ENCODE data around the gene APOD. TPM values are rescaled to one million over a fixed set of nuclear protein-coding genes. Genes with fewer than 3 reads are reported as not detected.
"Not testable (repeated sequence)": the region's sequence is repeated elsewhere in the genome, so short reads cannot be mapped to it uniquely, and the experiment has no call there.

The APOD gene
- total and polyA plus RNA-seq, 4 donors, result 6.4 to 596 (median 159) TPM

DNA sequence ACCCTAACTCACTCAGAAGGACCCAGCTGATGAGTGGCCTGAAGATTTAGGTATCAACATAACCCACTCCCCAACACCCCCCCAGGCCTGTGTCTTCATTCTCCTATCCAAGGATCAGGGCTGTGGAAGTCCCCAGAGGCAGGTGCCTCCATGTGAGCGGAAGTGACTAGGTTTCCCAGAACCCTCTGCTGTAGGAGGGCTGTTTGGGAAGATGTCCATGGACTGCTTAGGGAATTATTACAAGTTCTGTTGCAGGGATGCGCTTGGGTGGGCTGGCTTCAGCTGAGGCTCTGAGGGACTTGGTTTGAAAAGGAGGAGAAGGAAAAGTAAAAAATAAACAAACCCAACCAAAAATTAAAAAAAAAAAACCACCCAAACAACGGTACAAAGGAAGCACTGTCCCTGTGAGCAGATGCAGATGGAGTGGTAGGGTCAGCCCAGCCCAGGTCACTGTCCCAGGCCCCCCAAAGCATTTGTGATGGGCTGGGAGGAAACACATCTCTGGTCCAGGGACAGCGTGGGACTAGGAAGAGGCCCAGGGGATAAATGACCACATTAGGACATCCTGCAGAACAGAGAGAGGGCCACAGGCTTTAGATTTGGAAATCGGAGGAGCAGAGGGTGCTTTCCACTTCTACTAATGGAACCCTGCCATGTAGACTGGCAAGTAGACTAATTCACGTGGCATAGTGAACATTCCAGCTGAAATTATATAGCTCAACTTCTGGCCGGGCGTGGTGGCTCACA, 12.2 kb upstream of the APOD start:
- Histone ChIP-seq H3K9me3 (ENCODE audit: control insufficient read depth, low read length) (no peaks in the 10 kb centered on the region), H3K27ac (ENCODE audit: low read depth in 1 of 2, low read length in 2 of 2) (no peak overlapping the region), H3K4me3 (ENCODE audit: low read length in 2 of 2) (no peak overlapping the region), H3K4me1 (ENCODE audit: control insufficient read depth in 1 of 2, insufficient read depth in 2 of 2, low read length in 2 of 2) (no peaks in the 10 kb centered on the region), H3K27me3 (ENCODE audit: control insufficient read depth in 1 of 2, insufficient read depth in 2 of 2, low read length in 1 of 2) (no peaks in the 10 kb centered on the region), H3K36me3 (ENCODE audit: control insufficient read depth in 1 of 2, insufficient read depth in 2 of 2, low read length in 1 of 2) (no peaks in the 10 kb centered on the region)
- intact Hi-C loops (cut with DNase I), result no loop called here
- DNase-seq (no peak), ATAC-seq (ENCODE audit: low FRiP score) (no peak)
- WGBS, 2 donors, result 63 to 65% methylated on average over 8 of the region's 8 CpGs

DNA sequence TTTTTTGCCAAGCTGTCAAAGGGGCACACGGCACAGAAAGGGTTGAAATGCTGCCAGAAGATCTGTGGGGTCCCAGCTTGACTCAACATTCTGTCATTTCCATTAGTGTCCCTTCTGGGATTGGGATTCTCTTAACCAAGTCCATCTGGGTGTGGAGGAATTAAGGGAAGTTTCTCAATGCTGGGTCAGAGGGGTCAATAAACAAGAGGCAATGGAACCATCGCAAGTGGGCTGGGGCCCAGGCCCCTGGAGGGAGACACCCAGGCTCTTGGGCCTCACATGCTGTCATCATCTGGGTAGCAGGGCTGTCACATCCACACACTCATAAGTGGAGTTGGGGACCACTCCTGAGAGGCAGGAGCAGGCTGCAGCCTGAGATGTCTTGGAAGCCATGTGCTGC, 8.1 kb upstream of the APOD start:
- H3K27me3 ChIP-seq (ENCODE audit: control insufficient read depth in 1 of 2, insufficient read depth in 2 of 2, low read length in 1 of 2), result no peaks in the 10 kb centered on the region
- no peak overlapping the region for H3K4me3 ChIP-seq (ENCODE audit: low read length in 2 of 2)
- ATAC-seq (ENCODE audit: low FRiP score) (peak; percentile 19), DNase-seq (no peak)
- WGBS, 2 donors, result 79 to 82% methylated on average over 2 of the region's 2 CpGs
- no peaks in the 10 kb centered on the region for H3K4me1 ChIP-seq (ENCODE audit: control insufficient read depth in 1 of 2, insufficient read depth in 2 of 2, low read length in 2 of 2)
- no peak overlapping the region for H3K27ac ChIP-seq (ENCODE audit: low read depth in 1 of 2, low read length in 2 of 2)
- intact Hi-C loops (cut with DNase I), result no loop called here
- H3K36me3 ChIP-seq (ENCODE audit: control insufficient read depth in 1 of 2, insufficient read depth in 2 of 2, low read length in 1 of 2), result no peaks in the 10 kb centered on the region
- peaks cover 1% of the 10 kb centered on the region for H3K9me3 ChIP-seq (ENCODE audit: control insufficient read depth, low read length)

DNA sequence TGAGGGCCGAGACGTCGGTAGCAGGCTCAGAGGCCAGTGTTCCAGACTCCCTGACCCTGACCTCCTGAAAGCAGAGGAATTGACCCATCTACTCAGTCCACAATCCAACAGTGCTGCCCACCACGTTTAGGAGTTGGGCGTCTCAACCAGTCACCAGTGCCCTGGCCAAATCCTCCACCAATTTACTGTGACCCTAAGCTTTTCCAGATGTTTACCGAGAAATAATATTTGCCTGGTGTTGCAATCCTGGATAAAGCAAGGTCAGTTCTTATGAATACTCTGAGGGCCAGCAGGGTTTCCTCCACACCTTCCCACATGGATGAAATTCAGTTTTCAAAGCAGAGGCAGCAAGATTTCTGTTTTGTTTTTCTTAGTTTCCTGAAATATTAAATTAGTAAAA, 7.5 kb upstream of the APOD start:
- 84 to 85% methylated on average over 6 of the region's 6 CpGs for WGBS, 2 donors
- Histone ChIP-seq H3K27me3 (ENCODE audit: control insufficient read depth in 1 of 2, insufficient read depth in 2 of 2, low read length in 1 of 2) (no peaks in the 10 kb centered on the region), H3K9me3 (ENCODE audit: control insufficient read depth, low read length) (peaks cover 1% of the 10 kb centered on the region), H3K36me3 (ENCODE audit: control insufficient read depth in 1 of 2, insufficient read depth in 2 of 2, low read length in 1 of 2) (no peaks in the 10 kb centered on the region), H3K4me1 (ENCODE audit: control insufficient read depth in 1 of 2, insufficient read depth in 2 of 2, low read length in 2 of 2) (no peaks in the 10 kb centered on the region), H3K27ac (ENCODE audit: low read depth in 1 of 2, low read length in 2 of 2) (no peak overlapping the region), H3K4me3 (ENCODE audit: low read length in 2 of 2) (no peak overlapping the region)
- DNase-seq (no peak), ATAC-seq (ENCODE audit: low FRiP score) (no peak)
- intact Hi-C loops (cut with DNase I), result no loop called here

GRCh38 chr3:195590381-195590780, 6.6 kb upstream of the APOD start:
- ATAC-seq (ENCODE audit: low FRiP score); H3K4me1 ChIP-seq (ENCODE audit: control insufficient read depth in 1 of 2, insufficient read depth in 2 of 2, low read length in 2 of 2); H3K27me3 ChIP-seq (ENCODE audit: control insufficient read depth in 1 of 2, insufficient read depth in 2 of 2, low read length in 1 of 2); H3K36me3 ChIP-seq (ENCODE audit: control insufficient read depth in 1 of 2, insufficient read depth in 2 of 2, low read length in 1 of 2); H3K4me3 ChIP-seq (ENCODE audit: low read length in 2 of 2); H3K27ac ChIP-seq (ENCODE audit: low read depth in 1 of 2, low read length in 2 of 2); intact Hi-C loops (cut with DNase I); H3K9me3 ChIP-seq (ENCODE audit: control insufficient read depth, low read length); DNase-seq: not testable (repeated sequence)
- WGBS, 2 donors, result 97 to 98% methylated on average over 2 of the region's 2 CpGs

GRCh38 chr3:195589796-195590195, 6.1 kb upstream of the APOD start:
- H3K27me3 ChIP-seq (ENCODE audit: control insufficient read depth in 1 of 2, insufficient read depth in 2 of 2, low read length in 1 of 2); H3K36me3 ChIP-seq (ENCODE audit: control insufficient read depth in 1 of 2, insufficient read depth in 2 of 2, low read length in 1 of 2); ATAC-seq (ENCODE audit: low FRiP score); H3K4me1 ChIP-seq (ENCODE audit: control insufficient read depth in 1 of 2, insufficient read depth in 2 of 2, low read length in 2 of 2); H3K4me3 ChIP-seq (ENCODE audit: low read length in 2 of 2); H3K27ac ChIP-seq (ENCODE audit: low read depth in 1 of 2, low read length in 2 of 2); intact Hi-C loops (cut with DNase I); H3K9me3 ChIP-seq (ENCODE audit: control insufficient read depth, low read length); DNase-seq: not testable (repeated sequence)
- 7 to 14% methylated on average over 6 of the region's 6 CpGs for WGBS, 2 donors

DNA sequence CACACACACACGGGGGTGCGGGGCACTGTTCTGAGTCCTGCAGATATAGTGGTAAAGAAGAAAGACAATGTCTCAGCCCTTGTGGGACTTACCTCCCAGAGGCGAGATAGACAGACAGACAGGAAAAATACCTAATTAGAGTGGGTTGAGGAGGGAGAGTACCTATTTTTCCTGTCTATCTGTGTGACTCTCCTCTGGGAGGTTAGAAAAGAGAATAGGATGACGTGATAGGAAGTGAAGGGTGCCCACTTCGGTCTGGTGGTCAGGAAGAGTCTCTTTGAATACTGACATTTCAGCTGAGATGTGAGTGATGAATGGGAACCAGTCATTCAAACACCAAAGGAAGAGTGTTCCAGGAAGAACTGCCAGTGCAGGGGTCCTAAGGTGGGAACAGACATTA, 4.1 kb upstream of the APOD start:
- DNase-seq, result no peak
- intact Hi-C loops (cut with DNase I), result no loop called here
- no peak for ATAC-seq (ENCODE audit: low FRiP score)
- Histone ChIP-seq H3K27ac (ENCODE audit: low read depth in 1 of 2, low read length in 2 of 2) (no peak overlapping the region), H3K27me3 (ENCODE audit: control insufficient read depth in 1 of 2, insufficient read depth in 2 of 2, low read length in 1 of 2) (no peaks in the 10 kb centered on the region), H3K9me3 (ENCODE audit: control insufficient read depth, low read length) (peaks cover 1% of the 10 kb centered on the region), H3K36me3 (ENCODE audit: control insufficient read depth in 1 of 2, insufficient read depth in 2 of 2, low read length in 1 of 2) (no peaks in the 10 kb centered on the region), H3K4me1 (ENCODE audit: control insufficient read depth in 1 of 2, insufficient read depth in 2 of 2, low read length in 2 of 2) (no peaks in the 10 kb centered on the region), H3K4me3 (ENCODE audit: low read length in 2 of 2) (no peak overlapping the region)
- 94 to 95% methylated on average over 5 of the region's 5 CpGs for WGBS, 2 donors

DNA sequence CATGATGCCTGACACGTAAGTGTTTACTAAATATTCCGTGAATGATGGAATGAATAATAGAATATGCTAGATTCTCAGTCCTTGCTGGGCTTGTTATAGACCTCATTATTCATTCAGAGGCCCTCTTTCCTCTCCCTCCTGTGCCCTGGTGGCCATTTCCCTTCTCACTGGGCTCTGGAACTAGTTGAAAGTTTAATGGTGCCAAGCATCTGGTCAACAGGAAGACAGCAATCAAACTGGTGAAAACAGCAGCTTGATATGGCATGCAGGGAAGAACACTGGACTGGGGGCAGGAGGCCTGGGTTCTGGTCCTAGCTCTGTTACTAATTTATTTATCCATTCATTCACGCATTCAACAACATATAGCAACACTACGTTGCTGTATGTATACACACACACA, 3.7 kb upstream of the APOD start:
- intact Hi-C loops (cut with DNase I), result no loop called here
- Histone ChIP-seq H3K4me3 (ENCODE audit: low read length in 2 of 2) (no peak overlapping the region), H3K4me1 (ENCODE audit: control insufficient read depth in 1 of 2, insufficient read depth in 2 of 2, low read length in 2 of 2) (no peaks in the 10 kb centered on the region), H3K27me3 (ENCODE audit: control insufficient read depth in 1 of 2, insufficient read depth in 2 of 2, low read length in 1 of 2) (no peaks in the 10 kb centered on the region), H3K27ac (ENCODE audit: low read depth in 1 of 2, low read length in 2 of 2) (no peak overlapping the region), H3K9me3 (ENCODE audit: control insufficient read depth, low read length) (peaks cover 1% of the 10 kb centered on the region), H3K36me3 (ENCODE audit: control insufficient read depth in 1 of 2, insufficient read depth in 2 of 2, low read length in 1 of 2) (no peaks in the 10 kb centered on the region)
- ATAC-seq (ENCODE audit: low FRiP score) (no peak), DNase-seq (no peak)
- WGBS, 2 donors, result 87 to 91% methylated on average over 4 of the region's 4 CpGs

- DNase-seq, result no peak
- Histone ChIP-seq H3K4me3 (ENCODE audit: low read length in 2 of 2) (no peak overlapping the region), H3K4me1 (ENCODE audit: control insufficient read depth in 1 of 2, insufficient read depth in 2 of 2, low read length in 2 of 2) (no peaks in the 10 kb centered on the region), H3K27ac (ENCODE audit: low read depth in 1 of 2, low read length in 2 of 2) (no peak overlapping the region), H3K36me3 (ENCODE audit: control insufficient read depth in 1 of 2, insufficient read depth in 2 of 2, low read length in 1 of 2) (no peaks in the 10 kb centered on the region), H3K9me3 (ENCODE audit: control insufficient read depth, low read length) (peaks cover 1% of the 10 kb centered on the region), H3K27me3 (ENCODE audit: control insufficient read depth in 1 of 2, insufficient read depth in 2 of 2, low read length in 1 of 2) (no peaks in the 10 kb centered on the region)
- intact Hi-C loops (cut with DNase I), result no loop called here
- no peak for ATAC-seq (ENCODE audit: low FRiP score)
- WGBS, 2 donors, result 73 to 76% methylated on average over 4 of the region's 4 CpGs
Observed at GRCh38 chr3:195584543-195584870, 767 bp upstream of the APOD start.

GRCh38 chr3:195582947-195583346, 793 bp downstream of the APOD start:
- Histone ChIP-seq H3K9me3 (ENCODE audit: control insufficient read depth, low read length) (no peaks in the 10 kb centered on the region), H3K4me1 (ENCODE audit: control insufficient read depth in 1 of 2, insufficient read depth in 2 of 2, low read length in 2 of 2) (no peaks in the 10 kb centered on the region), H3K27ac (ENCODE audit: low read depth in 1 of 2, low read length in 2 of 2) (no peak overlapping the region), H3K27me3 (ENCODE audit: control insufficient read depth in 1 of 2, insufficient read depth in 2 of 2, low read length in 1 of 2) (no peaks in the 10 kb centered on the region), H3K4me3 (ENCODE audit: low read length in 2 of 2) (no peak overlapping the region), H3K36me3 (ENCODE audit: control insufficient read depth in 1 of 2, insufficient read depth in 2 of 2, low read length in 1 of 2) (no peaks in the 10 kb centered on the region)
- ATAC-seq (ENCODE audit: low FRiP score) (no peak), DNase-seq (no peak)
- intact Hi-C loops (cut with DNase I), result no loop called here
- WGBS, 2 donors, result 87% methylated on average over 9 of the region's 9 CpGs
